Measurements from ENCODE around the gene CHST9.
A peak's percentile ranks its signal among the peaks of the same experiment; 100 is the strongest.
"Not testable (repeated sequence)": the region's sequence is repeated elsewhere in the genome, so short reads cannot be mapped to it uniquely, and the experiment has no call there.

The CHST9 gene

GRCh38 chr18:26930630-26931029 is 254.5 kb downstream of the CHST9 start:
- TF ChIP-seq CTCF (conservative IDR thresholded peaks at IDR 0.05) = no peak

GRCh38 chr18:26928670-26929313 is 256.3 kb downstream of the CHST9 start:
- H3K27ac ChIP-seq = no peak overlapping the region
- no peak for TF ChIP-seq CTCF (conservative IDR thresholded peaks at IDR 0.05)

More at GRCh38 chr18:26930630-26931029, 254.5 kb downstream of the CHST9 start:
- no peak overlapping the region for H3K27ac ChIP-seq

- not testable (repeated sequence) for H3K27ac ChIP-seq
These were observed 257.3 kb downstream of the CHST9 start for GRCh38 chr18:26927822-26928221.

- TF ChIP-seq CTCF (conservative IDR thresholded peaks at IDR 0.05) = no peak
- H3K27ac ChIP-seq = no peak overlapping the region
These were observed 258.9 kb downstream of the CHST9 start for GRCh38 chr18:26926066-26926675.

GRCh38 chr18:26925313-26925712 is 259.8 kb downstream of the CHST9 start:
- TF ChIP-seq CTCF (conservative IDR thresholded peaks at IDR 0.05) = no peak
- no peak overlapping the region for H3K27ac ChIP-seq

- H3K27ac ChIP-seq = 0 out of 2 replicates have a peak overlapping the region, but pooled peaks have one; percentile 63
- TF ChIP-seq CTCF (conservative IDR thresholded peaks at IDR 0.05) = no peak
These were observed 262.8 kb downstream of the CHST9 start for GRCh38 chr18:26922313-26922712.

- H3K27ac ChIP-seq = peak overlapping the region; percentile 63
- no peak for TF ChIP-seq CTCF (conservative IDR thresholded peaks at IDR 0.05)
These were observed 264.5 kb downstream of the CHST9 start for GRCh38 chr18:26920644-26921043.

GRCh38 chr18:26919627-26920026 is 265.5 kb downstream of the CHST9 start:
- H3K27ac ChIP-seq = peak overlapping the region; percentile 63
- TF ChIP-seq CTCF (conservative IDR thresholded peaks at IDR 0.05) = no peak

All from VCaP (cell line).